ENCODE measurements around the gene JDP2. TPM values are rescaled to one million over a fixed set of nuclear protein-coding genes. Genes with fewer than 3 reads are reported as not detected.

Gene JDP2
- polyA plus RNA-seq, 1 of the 3 experiments (the other 2 are of a cell fraction), result 22.3 TPM

GRCh38 chr14:75477881-75478280, 50.1 kb downstream of the JDP2 start:
- Histone ChIP-seq H3K27me3 (ENCODE audit: insufficient read depth) (no peaks in the 10 kb centered on the region), H3K27ac (ENCODE audit: low read depth in 2 of 2, low read length in 1 of 2) (no peak overlapping the region), H3K79me2 (ENCODE audit: insufficient read depth) (no peaks in the 10 kb centered on the region), H3K9me3 (no peaks in the 10 kb centered on the region), H3K9me2 (no peaks in the 10 kb centered on the region), H3F3A (replicated peaks; ENCODE audit: insufficient read depth) (no peaks in the 10 kb centered on the region), H3K4me3 (ENCODE audit: low read depth in 2 of 2, low read length in 1 of 2) (no peak overlapping the region), H4K20me1 (ENCODE audit: insufficient read depth) (no peaks in the 10 kb centered on the region), H2AFZ (ENCODE audit: low read depth) (no peak overlapping the region), H3K4me2 (no peak overlapping the region), H3K9ac (no peak overlapping the region), H3K36me3 (replicated peaks in 1 of 2; ENCODE audit: control insufficient read depth in 1 of 2, insufficient read depth in 2 of 2, low read length in 1 of 2) (peaks cover 0 to 2% of the 10 kb centered on the region in 2 experiments), H3K4me1 (ENCODE audit: control insufficient read depth in 1 of 2, insufficient read depth in 2 of 2, low read depth in 1 of 2, low read length in 1 of 2) (no peaks in the 10 kb centered on the region)
- no peak for TF ChIP-seq FOXM1 (IDR thresholded peaks at IDR 0.05; ENCODE audit: low read depth)
- TF ChIP-seq PBX3 (IDR thresholded peaks at IDR 0.05), result no peak
- no peak for TF ChIP-seq GATA2 (CRISPR knock-in tag; IDR thresholded peaks at IDR 0.05)
- TF ChIP-seq MXI1 (IDR thresholded peaks at IDR 0.05; ENCODE audit: low read depth, low read length), result no peak
- no peak for TF ChIP-seq RXRA (IDR thresholded peaks at IDR 0.05; ENCODE audit: borderline replicate concordance, low read depth)
- TF ChIP-seq MEF2A (IDR thresholded peaks at IDR 0.05; ENCODE audit: borderline replicate concordance, low read depth), result no peak
- no peak for TF ChIP-seq EZH2phosphoT487 (IDR thresholded peaks at IDR 0.05; ENCODE audit: borderline replicate concordance, low read depth)
- no peak for TF ChIP-seq IRF3 (IDR thresholded peaks at IDR 0.05; ENCODE audit: low read depth, low read length)
- TF ChIP-seq POLR2AphosphoS5 (IDR thresholded peaks at IDR 0.05; ENCODE audit: low read depth, low read length), result no peak
- TF ChIP-seq TEAD4 (IDR thresholded peaks at IDR 0.05; ENCODE audit: borderline replicate concordance, insufficient read depth), result no peak
- WGBS (ENCODE audit: low lambda C conversion rate), result 97% methylated on average over 5 of the region's 5 CpGs
- CTCF ChIA-PET, result interaction anchor here (1.3 to 5.9 kb wide), 2 partner anchors 11 to 168 kb away, joined by 3 to 37 read pairs; no protein-coding TSS in a partner anchor
- DNase-seq, result no peak
- POLR2A ChIA-PET, result interaction anchor here (0.5 kb wide), 1 partner anchor 163 kb away, joined by 3 read pairs; no protein-coding TSS in a partner anchor

GRCh38 chr14:75479770-75480600, 52.2 kb downstream of the JDP2 start:
- no peaks in the 10 kb centered on the region for H4K20me1 ChIP-seq (ENCODE audit: insufficient read depth)
- H3K4me1 ChIP-seq (ENCODE audit: control insufficient read depth in 1 of 2, insufficient read depth in 2 of 2, low read depth in 1 of 2, low read length in 1 of 2), result no peaks in the 10 kb centered on the region
- 72% methylated on average over 11 of the region's 11 CpGs for WGBS (ENCODE audit: low lambda C conversion rate)
- H3K27ac ChIP-seq (ENCODE audit: low read depth in 2 of 2, low read length in 1 of 2), result no peak overlapping the region
- peaks cover 0 to 2% of the 10 kb centered on the region in 2 experiments for H3K36me3 ChIP-seq (replicated peaks in 1 of 2; ENCODE audit: control insufficient read depth in 1 of 2, insufficient read depth in 2 of 2, low read length in 1 of 2)
- CTCF ChIA-PET, result interaction anchor here (0.7 to 5.9 kb wide), 4 partner anchors 9 to 176 kb away, joined by 3 to 37 read pairs (median 5); no protein-coding TSS in a partner anchor
- H3K9ac ChIP-seq, result no peak overlapping the region
- no peaks in the 10 kb centered on the region for H3K9me2 ChIP-seq
- POLR2A ChIA-PET, result no interaction called here
- no peaks in the 10 kb centered on the region for H3K9me3 ChIP-seq
- DNase-seq, result no peak
- TF ChIP-seq FOSL2 (IDR thresholded peaks at IDR 0.05; ENCODE audit: borderline replicate concordance, low read depth) (no peak), RCOR1 (IDR thresholded peaks at IDR 0.05; ENCODE audit: low read length) (no peak)
- H3K27me3 ChIP-seq (ENCODE audit: insufficient read depth), result no peaks in the 10 kb centered on the region
- no peak overlapping the region for H3K4me2 ChIP-seq
- H3K79me2 ChIP-seq (ENCODE audit: insufficient read depth), result no peaks in the 10 kb centered on the region
- no peaks in the 10 kb centered on the region for H3F3A ChIP-seq (replicated peaks; ENCODE audit: insufficient read depth)
- H2AFZ ChIP-seq (ENCODE audit: low read depth), result no peak overlapping the region
- H3K4me3 ChIP-seq (ENCODE audit: low read depth in 2 of 2, low read length in 1 of 2), result no peak overlapping the region

All from SK-N-SH (cell line).